HepG2 (cell line): ENCODE measurements around the gene TMEM39B. TPM values are rescaled to one million over a fixed set of nuclear protein-coding genes. Genes with fewer than 3 reads are reported as not detected.

ENCODE experiments used
- AKAP8 ChIP-seq: sonication (generic); formaldehyde crosslinking; IDR thresholded peaks from 2 replicates; pipeline ENCODE4 v1.5.1; 2020; ENCODE audit warnings: mild to moderate bottlenecking, missing genetic modification reagents
- BCL6 ChIP-seq: IDR thresholded peaks from 2 replicates; pipeline ENCODE4 v1.6.1; 2016; ENCODE audit warnings: missing genetic modification reagents, missing compliant biosample characterization
- KDM4B ChIP-seq: sonication (generic); formaldehyde crosslinking; IDR thresholded peaks from 2 replicates; pipeline ENCODE4 v1.4.0; 2020; ENCODE audit warnings: missing genetic modification reagents
- MLXIP ChIP-seq: sonication (generic); formaldehyde crosslinking; IDR thresholded peaks from 2 replicates; pipeline ENCODE4 v1.9.0; 2021; ENCODE audit warnings: missing genetic modification reagents, borderline replicate concordance
- MTF2 ChIP-seq: sonication (generic); formaldehyde crosslinking; IDR thresholded peaks from 2 replicates; pipeline ENCODE4 v1.5.0; 2020; ENCODE audit warnings: missing genetic modification reagents, borderline replicate concordance
- NCOA2 ChIP-seq: sonication (generic); formaldehyde crosslinking; IDR thresholded peaks from 2 replicates; pipeline ENCODE4 v1.8.0; 2022; ENCODE audit warnings: inconsistent platforms
- NCOA5 ChIP-seq: sonication (generic); formaldehyde crosslinking; IDR thresholded peaks from 2 replicates; pipeline ENCODE4 v1.4.0; 2020; ENCODE audit warnings: missing genetic modification reagents
- SRF ChIP-seq: IDR thresholded peaks from 2 replicates; pipeline ENCODE4 v1.6.1; 2011; ENCODE audit warnings: mild to moderate bottlenecking, low read depth, low read length, moderate library complexity
- STAT5B ChIP-seq: sonication (generic); formaldehyde crosslinking; IDR thresholded peaks from 2 replicates; pipeline ENCODE4 v1.4.0; 2020; ENCODE audit warnings: missing genetic modification reagents
- TSC22D2 ChIP-seq: sonication (generic); formaldehyde crosslinking; IDR thresholded peaks from 2 replicates; pipeline ENCODE4 v1.5.1; 2020; ENCODE audit warnings: missing genetic modification reagents, mild to moderate bottlenecking, borderline replicate concordance
- ZFP37 ChIP-seq: sonication (generic); formaldehyde crosslinking; IDR thresholded peaks from 2 replicates; pipeline ENCODE4 v1.4.0; 2020; ENCODE audit warnings: missing genetic modification reagents, borderline replicate concordance
- ZNF251 ChIP-seq: sonication (generic); formaldehyde crosslinking; IDR thresholded peaks from 2 replicates; pipeline ENCODE4 v1.9.0; 2021; ENCODE audit warnings: mild to moderate bottlenecking, missing genetic modification reagents
- ZNF3 ChIP-seq: IDR thresholded peaks from 2 replicates; pipeline ENCODE4 v1.7.0; 2017; ENCODE audit warnings: inconsistent platforms
- ZNF552 ChIP-seq: sonication (generic); formaldehyde crosslinking; IDR thresholded peaks from 2 replicates; pipeline ENCODE4 v1.9.0; 2022; ENCODE audit warnings: missing genetic modification reagents, mild to moderate bottlenecking, borderline replicate concordance
- ZNF556 ChIP-seq: sonication (generic); formaldehyde crosslinking; IDR thresholded peaks from 2 replicates; pipeline ENCODE4 v1.4.0; 2020; ENCODE audit warnings: mild to moderate bottlenecking, missing genetic modification reagents, borderline replicate concordance
- ZNF616 ChIP-seq: sonication (generic); formaldehyde crosslinking; IDR thresholded peaks from 2 replicates; pipeline ENCODE4 v1.5.0; 2020; ENCODE audit warnings: low read depth, mild to moderate bottlenecking, missing genetic modification reagents
- polyA plus RNA-seq, 8 experiments: library from polyadenylated mRNA; depleted of rRNA in 3 of 8; stranded (reverse) in 7 of 8; unstranded in 1 of 8; fragments of >200 nt; fragmentation: Illumina TruSeq in 4 of 8; extraction: Trizol in 4 of 8; gene quantifications; 2 replicates each; pipeline versions ENCODE4 v1.2.1 to v1.2.3, GENCODE V29; 2011 to 2016; ENCODE audit warnings: low read depth in 4 of 8, missing spikeins in 1 of 8, mixed read lengths in 1 of 8; ENCODE audit not compliant: insufficient read depth in 1 of 8
- total RNA-seq, 5 experiments: library from RNA; depleted of rRNA; stranded (reverse); fragments of >200 nt; fragmentation: Illumina TruSeq; extraction: Trizol; gene quantifications; 2 replicates each; pipeline ENCODE4 v1.2.3, GENCODE V29; 2016; ENCODE audit warnings: low read depth in 1 of 5
- TF ChIP-seq, protein P1 (sequence below): sonication (generic); formaldehyde crosslinking; IDR thresholded peaks from 2 replicates; pipeline ENCODE4 v1.4.0; 2020; ENCODE audit warnings: missing genetic modification reagents
- TF ChIP-seq, protein P2 (sequence below): sonication (generic); formaldehyde crosslinking; IDR thresholded peaks from 2 replicates; pipeline ENCODE4 v1.5.1; 2020; ENCODE audit warnings: mild to moderate bottlenecking, missing genetic modification reagents
- TF ChIP-seq, protein P3 (sequence below): IDR thresholded peaks from 2 replicates; pipeline ENCODE4 v1.6.1; 2016; ENCODE audit warnings: missing biosample characterization, missing genetic modification reagents, low read depth

The TMEM39B gene
- total and polyA plus RNA-seq, 2 of the 13 experiments (the other 11 are each of a cell fraction or from before 2014, with no cell fraction given), result 4.9 to 10.4 TPM

GRCh38 chr1:32107742-32108661, 35.3 kb downstream of the TMEM39B start, which contains the start of gene KPNA6 (continued):
- TF ChIP-seq ZNF3 (CRISPR knock-in tag), result no peak
- no peak for TF ChIP-seq ZNF251 (CRISPR knock-in tag)
- TF ChIP-seq ZNF556 (CRISPR knock-in tag), result no peak; the same call in 1 of the 2 replicates
- TF ChIP-seq, protein P1, sequence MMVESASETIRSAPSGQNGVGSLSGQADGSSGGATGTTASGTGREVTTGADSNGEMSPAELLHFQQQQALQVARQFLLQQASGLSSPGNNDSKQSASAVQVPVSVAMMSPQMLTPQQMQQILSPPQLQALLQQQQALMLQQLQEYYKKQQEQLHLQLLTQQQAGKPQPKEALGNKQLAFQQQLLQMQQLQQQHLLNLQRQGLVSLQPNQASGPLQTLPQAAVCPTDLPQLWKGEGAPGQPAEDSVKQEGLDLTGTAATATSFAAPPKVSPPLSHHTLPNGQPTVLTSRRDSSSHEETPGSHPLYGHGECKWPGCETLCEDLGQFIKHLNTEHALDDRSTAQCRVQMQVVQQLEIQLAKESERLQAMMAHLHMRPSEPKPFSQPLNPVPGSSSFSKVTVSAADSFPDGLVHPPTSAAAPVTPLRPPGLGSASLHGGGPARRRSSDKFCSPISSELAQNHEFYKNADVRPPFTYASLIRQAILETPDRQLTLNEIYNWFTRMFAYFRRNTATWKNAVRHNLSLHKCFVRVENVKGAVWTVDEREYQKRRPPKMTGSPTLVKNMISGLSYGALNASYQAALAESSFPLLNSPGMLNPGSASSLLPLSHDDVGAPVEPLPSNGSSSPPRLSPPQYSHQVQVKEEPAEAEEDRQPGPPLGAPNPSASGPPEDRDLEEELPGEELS, result peak; percentile 22; the same call in 1 of the 2 replicates
- no peak for TF ChIP-seq KDM4B (CRISPR knock-in tag)
- TF ChIP-seq ZNF552 (CRISPR knock-in tag), result no peak
- TF ChIP-seq STAT5B (CRISPR knock-in tag), result no peak
- TF ChIP-seq MLXIP (CRISPR knock-in tag), result no peak
- TF ChIP-seq ZNF616, result peak; percentile 60; the same call in 1 of the 2 replicates
- peak; percentile 7; the same call in 1 of the 2 replicates for TF ChIP-seq BCL6 (CRISPR knock-in tag)
- TF ChIP-seq AKAP8 (CRISPR knock-in tag), result no peak
- TF ChIP-seq NCOA5 (CRISPR knock-in tag), result no peak
- peak; percentile 81; the same call in 1 of the 2 replicates for TF ChIP-seq TSC22D2 (CRISPR knock-in tag)
- TF ChIP-seq MTF2 (CRISPR knock-in tag), result peak; percentile 67; the same call in 1 of the 2 replicates
- peak; percentile 28; the same call in 1 of the 2 replicates for TF ChIP-seq NCOA2
- TF ChIP-seq, protein P2, sequence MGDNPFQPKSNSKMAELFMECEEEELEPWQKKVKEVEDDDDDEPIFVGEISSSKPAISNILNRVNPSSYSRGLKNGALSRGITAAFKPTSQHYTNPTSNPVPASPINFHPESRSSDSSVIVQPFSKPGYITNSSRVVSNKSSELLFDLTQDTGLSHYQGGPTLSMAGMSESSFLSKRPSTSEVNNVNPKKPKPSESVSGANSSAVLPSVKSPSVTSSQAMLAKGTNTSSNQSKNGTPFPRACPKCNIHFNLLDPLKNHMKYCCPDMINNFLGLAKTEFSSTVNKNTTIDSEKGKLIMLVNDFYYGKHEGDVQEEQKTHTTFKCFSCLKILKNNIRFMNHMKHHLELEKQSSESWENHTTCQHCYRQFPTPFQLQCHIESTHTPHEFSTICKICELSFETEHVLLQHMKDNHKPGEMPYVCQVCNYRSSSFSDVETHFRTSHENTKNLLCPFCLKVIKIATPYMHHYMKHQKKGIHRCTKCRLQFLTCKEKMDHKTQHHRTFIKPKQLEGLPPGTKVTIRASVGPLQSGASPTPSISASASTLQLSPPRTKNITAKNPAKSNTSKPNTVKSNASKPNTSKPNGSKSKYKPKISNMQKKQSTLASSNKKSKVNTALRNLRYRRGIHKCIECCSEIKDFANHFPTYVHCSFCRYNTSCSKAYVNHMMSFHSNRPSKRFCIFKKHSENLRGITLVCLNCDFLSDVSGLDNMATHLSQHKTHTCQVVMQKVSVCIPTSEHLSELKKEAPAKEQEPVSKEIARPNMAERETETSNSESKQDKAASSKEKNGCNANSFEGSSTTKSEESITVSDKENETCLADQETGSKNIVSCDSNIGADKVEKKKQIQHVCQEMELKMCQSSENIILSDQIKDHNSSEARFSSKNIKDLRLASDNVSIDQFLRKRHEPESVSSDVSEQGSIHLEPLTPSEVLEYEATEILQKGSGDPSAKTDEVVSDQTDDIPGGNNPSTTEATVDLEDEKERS (CRISPR knock-in tag), result no peak
- no peak for TF ChIP-seq SRF
- TF ChIP-seq ZFP37, result no peak
- TF ChIP-seq, protein P3, sequence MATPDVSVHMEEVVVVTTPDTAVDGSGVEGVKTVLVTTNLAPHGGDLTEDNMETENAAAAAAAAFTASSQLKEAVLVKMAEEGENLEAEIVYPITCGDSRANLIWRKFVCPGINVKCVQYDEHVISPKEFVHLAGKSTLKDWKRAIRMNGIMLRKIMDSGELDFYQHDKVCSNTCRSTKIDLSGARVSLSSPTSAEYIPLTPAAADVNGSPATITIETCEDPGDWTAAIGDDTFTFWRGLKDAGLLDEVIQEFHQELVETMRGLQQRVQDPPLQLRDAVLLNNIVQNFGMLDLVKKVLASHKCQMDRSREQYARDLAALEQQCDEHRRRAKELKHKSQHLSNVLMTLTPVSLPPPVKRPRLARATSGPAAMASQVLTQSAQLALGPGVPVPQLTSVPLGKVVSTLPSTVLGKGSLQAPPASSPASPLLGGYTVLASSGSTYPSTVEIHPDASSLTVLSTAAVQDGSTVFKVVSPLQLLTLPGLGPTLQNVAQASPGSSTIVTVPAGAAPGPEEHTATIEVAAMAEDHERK (CRISPR knock-in tag), result no peak
